ENCODE data around the gene SMIM3. TPM values are rescaled to one million over a fixed set of nuclear protein-coding genes. Genes with fewer than 3 reads are reported as not detected.
A peak's percentile ranks its signal among the peaks of the same experiment; 100 is the strongest.
"Not testable (repeated sequence)": the region's sequence is repeated elsewhere in the genome, so short reads cannot be mapped to it uniquely, and the experiment has no call there.

SMIM3 gene
- total RNA-seq, 1 experiment from 2014 or later, result 11.7 TPM

GRCh38 chr5:150794927-150795326, 16.4 kb downstream of the SMIM3 start:
- H3K36me3 ChIP-seq, result no peaks in the 10 kb centered on the region
- no peak overlapping the region for H3K4me3 ChIP-seq
- no peaks in the 10 kb centered on the region for H3K4me1 ChIP-seq
- no peak for DNase-seq
- H3K27me3 ChIP-seq, result no peaks in the 10 kb centered on the region
- no peaks in the 10 kb centered on the region; the same call in 1 of the 2 replicates for H3K9me3 ChIP-seq (replicated peaks)
- H3K27ac ChIP-seq, result no peak overlapping the region

- H3K9me3 ChIP-seq (replicated peaks), result no peaks in the 10 kb centered on the region; the same call in 1 of the 2 replicates
- no peak overlapping the region for H3K27ac ChIP-seq
- H3K4me3 ChIP-seq, result no peak overlapping the region
- DNase-seq, result no peak
- H3K36me3 ChIP-seq, result no peaks in the 10 kb centered on the region
- no peaks in the 10 kb centered on the region for H3K27me3 ChIP-seq
- no peaks in the 10 kb centered on the region for H3K4me1 ChIP-seq
Measured at GRCh38 chr5:150797384-150797783, 18.8 kb downstream of the SMIM3 start.

GRCh38 chr5:150801117-150801927, 22.8 kb downstream of the SMIM3 start:
- DNase-seq, result peak; percentile 42 to 85
- Histone ChIP-seq H3K4me3 (peak overlapping the region; percentile 58), H3K36me3 (no peaks in the 10 kb centered on the region), H3K4me1 (no peaks in the 10 kb centered on the region), H3K27me3 (peaks cover 2% of the 10 kb centered on the region; the same call in 1 of the 2 replicates), H3K27ac (no peak overlapping the region), H3K9me3 (replicated peaks) (0 out of 2 replicates have a peak, but pooled peaks cover 3% of the 10 kb centered on the region)

- no peaks in the 10 kb centered on the region for H3K36me3 ChIP-seq
- H3K27me3 ChIP-seq, result peaks cover 7% of the 10 kb centered on the region; the same call in 1 of the 2 replicates
- no peak overlapping the region for H3K27ac ChIP-seq
- no peak overlapping the region for H3K4me3 ChIP-seq
- H3K9me3 ChIP-seq (replicated peaks), result 0 out of 2 replicates have a peak, but pooled peaks cover 3% of the 10 kb centered on the region
- no peaks in the 10 kb centered on the region for H3K4me1 ChIP-seq
- DNase-seq, result no peak
Measured at GRCh38 chr5:150804388-150804787, 25.8 kb downstream of the SMIM3 start.

- 0 out of 2 replicates have a peak, but pooled peaks cover 3% of the 10 kb centered on the region for H3K9me3 ChIP-seq (replicated peaks)
- H3K27ac ChIP-seq, result no peak overlapping the region
- H3K4me1 ChIP-seq, result no peaks in the 10 kb centered on the region
- DNase-seq, result no peak
- no peak overlapping the region for H3K4me3 ChIP-seq
- H3K27me3 ChIP-seq, result peaks cover 10% of the 10 kb centered on the region; the same call in 1 of the 2 replicates
- H3K36me3 ChIP-seq, result no peaks in the 10 kb centered on the region
Measured at GRCh38 chr5:150809363-150809762, 30.8 kb downstream of the SMIM3 start.

- H3K4me3 ChIP-seq, result no peak overlapping the region
Measured at GRCh38 chr5:150815010-150815409, 36.5 kb downstream of the SMIM3 start.

GRCh38 chr5:150816946-150817345, 38.4 kb downstream of the SMIM3 start:
- Histone ChIP-seq H3K9me3 (replicated peaks) (peaks cover 10% of the 10 kb centered on the region; the same call in 1 of the 2 replicates), H3K27me3 (0 out of 2 replicates have a peak, but pooled peaks cover 3% of the 10 kb centered on the region), H3K4me3 (no peak overlapping the region), H3K4me1 (no peaks in the 10 kb centered on the region), H3K27ac (no peak overlapping the region), H3K36me3 (no peaks in the 10 kb centered on the region)
- no peak for DNase-seq

More at GRCh38 chr5:150815010-150815409, 36.5 kb downstream of the SMIM3 start:
- no peak for DNase-seq
- no peak overlapping the region for H3K27ac ChIP-seq
- no peaks in the 10 kb centered on the region for H3K36me3 ChIP-seq
- H3K4me1 ChIP-seq, result no peaks in the 10 kb centered on the region
- peaks cover 10% of the 10 kb centered on the region; the same call in 1 of the 2 replicates for H3K9me3 ChIP-seq (replicated peaks)
- 0 out of 2 replicates have a peak, but pooled peaks cover 3% of the 10 kb centered on the region for H3K27me3 ChIP-seq

- H3K27me3 ChIP-seq, result no peaks in the 10 kb centered on the region
- H3K27ac ChIP-seq, result no peak overlapping the region
- H3K9me3 ChIP-seq (replicated peaks), result peaks cover 9% of the 10 kb centered on the region
- H3K4me3 ChIP-seq, result no peak overlapping the region
- H3K4me1 ChIP-seq, result no peaks in the 10 kb centered on the region; the same call in 1 of the 2 replicates
- H3K36me3 ChIP-seq, result no peaks in the 10 kb centered on the region
- DNase-seq, result no peak
Measured at GRCh38 chr5:150829744-150830143, 51.2 kb downstream of the SMIM3 start.

- H3K27ac ChIP-seq; H3K27me3 ChIP-seq; H3K4me1 ChIP-seq; H3K36me3 ChIP-seq; DNase-seq; H3K4me3 ChIP-seq; H3K9me3 ChIP-seq (replicated peaks): not testable (repeated sequence)
Measured at GRCh38 chr5:150831821-150832220, 53.3 kb downstream of the SMIM3 start.

GRCh38 chr5:150836064-150836463, 57.5 kb downstream of the SMIM3 start:
- no peaks in the 10 kb centered on the region for H3K4me1 ChIP-seq
- DNase-seq, result no peak
- 0 out of 2 replicates have a peak, but pooled peaks cover 2% of the 10 kb centered on the region for H3K27me3 ChIP-seq
- peaks cover 8% of the 10 kb centered on the region for H3K9me3 ChIP-seq (replicated peaks)
- H3K4me3 ChIP-seq, result no peak overlapping the region
- no peak overlapping the region for H3K27ac ChIP-seq
- no peaks in the 10 kb centered on the region for H3K36me3 ChIP-seq

GRCh38 chr5:150836703-150837102, 58.1 kb downstream of the SMIM3 start:
- no peak for DNase-seq
- H3K4me3 ChIP-seq, result no peak overlapping the region
- no peaks in the 10 kb centered on the region for H3K36me3 ChIP-seq
- H3K27ac ChIP-seq, result no peak overlapping the region
- 0 out of 2 replicates have a peak, but pooled peaks cover 2% of the 10 kb centered on the region for H3K27me3 ChIP-seq
- no peaks in the 10 kb centered on the region for H3K4me1 ChIP-seq
- peaks cover 7% of the 10 kb centered on the region for H3K9me3 ChIP-seq (replicated peaks)

GRCh38 chr5:150845185-150845859, 66.8 kb downstream of the SMIM3 start:
- not testable (repeated sequence) for DNase-seq; H3K36me3 ChIP-seq; H3K27me3 ChIP-seq; H3K27ac ChIP-seq; H3K9me3 ChIP-seq (replicated peaks); H3K4me3 ChIP-seq; H3K4me1 ChIP-seq

GRCh38 chr5:150846308-150846653, 67.7 kb downstream of the SMIM3 start, which contains the start of gene IRGM:
TSS of gene IRGM (plus strand) at chr5:150846521. CDS start at chr5:150848124, 1,603 bp downstream.
- H3K27ac ChIP-seq; H3K4me1 ChIP-seq; H3K9me3 ChIP-seq (replicated peaks); H3K4me3 ChIP-seq; H3K36me3 ChIP-seq; DNase-seq; H3K27me3 ChIP-seq: not testable (repeated sequence)

All from SJCRH30 (cell line).